ENCODE data around the gene PLAC8L1.
"Not testable (repeated sequence)": the region's sequence is repeated elsewhere in the genome, so short reads cannot be mapped to it uniquely, and the experiment has no call there.

Gene PLAC8L1, protein sequence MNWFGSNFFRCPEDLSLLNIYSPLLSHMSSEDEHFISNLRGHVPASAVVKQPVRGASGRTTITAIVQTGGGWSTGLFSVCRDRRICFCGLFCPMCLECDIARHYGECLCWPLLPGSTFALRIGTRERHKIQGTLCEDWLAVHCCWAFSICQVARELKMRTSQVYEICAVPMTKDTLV

DNA sequence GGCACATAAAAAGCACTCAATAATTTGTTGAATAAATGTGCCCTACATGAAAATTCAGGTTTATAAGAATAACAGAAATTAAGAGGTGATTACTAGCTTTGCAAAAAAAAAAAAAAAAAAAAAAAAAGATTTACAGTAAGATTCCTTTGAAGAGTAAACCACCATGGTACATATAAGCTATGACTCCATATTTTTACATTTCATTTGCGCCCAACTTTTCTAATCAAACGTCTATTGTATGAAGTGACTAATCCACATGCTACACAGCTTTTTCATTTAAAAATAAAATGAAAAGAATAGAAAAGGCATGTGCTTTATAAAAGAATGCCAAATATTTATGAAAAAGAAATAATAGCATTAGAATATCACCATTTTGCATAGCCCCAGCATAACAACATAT is at the start of gene PLAC8L1:
Gene PLAC8L1 (minus strand): TSS at position 101 of the 400 bp plus-strand sequence. CDS start 1,266 bp downstream, outside the sequence.
- no peak for DNase-seq (ENCODE audit: low read depth)

DNA sequence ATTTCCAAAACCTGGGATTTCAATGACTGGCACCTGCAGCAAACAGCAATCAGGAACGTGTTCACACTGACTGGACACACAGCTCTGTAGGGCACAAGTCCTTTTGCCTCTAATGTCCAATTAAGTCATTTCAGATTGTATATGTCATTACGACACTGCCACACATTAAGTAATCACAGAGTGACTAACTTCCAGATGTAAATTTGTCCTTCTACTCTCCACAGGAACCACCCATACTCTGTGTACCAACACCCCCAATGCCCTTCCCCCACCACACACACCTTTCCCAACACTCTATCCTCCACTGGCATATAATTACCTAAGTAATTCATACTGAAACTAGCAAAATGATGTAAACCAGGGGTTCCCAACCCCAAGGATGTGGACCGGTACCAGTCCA is 46.6 kb upstream of the PLAC8L1 start:
- DNase-seq (ENCODE audit: low read depth): no peak

DNA sequence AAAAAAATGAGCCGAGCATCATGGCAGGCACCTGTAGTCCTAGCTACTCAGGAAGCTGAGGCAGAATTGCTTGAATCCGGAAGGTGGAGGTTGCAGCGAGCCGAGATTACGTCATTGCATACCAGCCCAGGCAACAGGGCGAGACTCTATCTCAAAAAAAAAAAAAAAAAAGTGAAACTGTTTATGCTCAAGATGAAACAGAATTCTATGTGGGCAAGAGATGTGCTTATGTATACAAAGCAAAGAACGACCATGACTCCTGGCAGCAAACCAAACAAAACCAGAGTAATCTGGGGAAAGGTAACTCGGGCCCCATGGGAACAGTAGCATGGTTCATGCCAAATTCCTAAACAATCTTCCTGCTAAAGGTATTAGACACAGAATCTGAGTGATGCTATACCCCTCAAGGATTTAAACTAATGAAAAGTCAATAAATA is 32.6 kb upstream of the PLAC8L1 start:
- DNase-seq (ENCODE audit: low read depth): no peak

DNA sequence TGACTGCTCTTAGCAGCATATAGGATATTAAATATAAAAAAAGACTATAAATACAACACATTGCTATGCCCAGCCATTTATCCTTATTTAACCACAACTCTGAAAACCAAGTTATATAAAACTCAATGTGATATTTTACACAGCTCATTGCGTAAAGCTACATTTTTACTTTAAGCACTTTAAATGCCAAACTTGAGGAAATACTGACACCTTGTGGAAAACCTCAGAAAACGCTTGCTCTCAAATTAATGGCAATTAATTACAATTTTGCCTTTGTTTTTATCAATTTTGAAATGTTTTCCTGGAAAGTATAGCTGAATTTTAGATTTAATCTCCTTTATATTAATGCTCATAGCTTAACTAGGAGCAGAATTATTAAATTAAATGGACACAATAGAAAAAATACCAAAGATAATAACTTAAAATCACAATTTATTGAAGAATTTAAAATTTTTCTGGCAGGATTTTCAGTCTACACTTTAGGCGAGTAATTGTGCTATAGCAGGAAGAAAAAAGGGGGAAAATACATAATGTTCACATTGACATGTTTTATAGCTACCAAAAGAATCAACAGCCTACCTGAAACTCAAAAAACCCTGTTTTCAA is 25.2 kb upstream of the PLAC8L1 start:
- DNase-seq (ENCODE audit: low read depth): no peak

DNA sequence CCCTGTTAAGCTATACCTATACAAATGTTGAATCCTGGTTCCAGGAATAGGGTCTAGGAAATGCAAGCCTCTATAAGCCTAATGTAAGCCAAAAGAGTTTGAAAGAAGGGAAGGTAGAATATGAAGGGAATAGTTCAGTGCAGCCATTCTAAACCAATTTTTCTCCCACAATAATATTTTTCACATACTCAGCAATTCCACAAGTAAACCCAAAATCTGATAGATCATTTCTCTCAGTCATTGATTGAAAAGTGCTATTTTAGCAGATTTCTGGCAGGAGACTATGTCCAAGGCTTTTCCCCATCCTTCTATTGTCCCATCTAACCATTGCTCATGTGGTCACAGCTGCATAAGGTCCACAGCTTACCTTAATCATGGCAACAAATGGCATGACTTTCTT is 20.7 kb upstream of the PLAC8L1 start:
- no peak for DNase-seq (ENCODE audit: low read depth)

DNA sequence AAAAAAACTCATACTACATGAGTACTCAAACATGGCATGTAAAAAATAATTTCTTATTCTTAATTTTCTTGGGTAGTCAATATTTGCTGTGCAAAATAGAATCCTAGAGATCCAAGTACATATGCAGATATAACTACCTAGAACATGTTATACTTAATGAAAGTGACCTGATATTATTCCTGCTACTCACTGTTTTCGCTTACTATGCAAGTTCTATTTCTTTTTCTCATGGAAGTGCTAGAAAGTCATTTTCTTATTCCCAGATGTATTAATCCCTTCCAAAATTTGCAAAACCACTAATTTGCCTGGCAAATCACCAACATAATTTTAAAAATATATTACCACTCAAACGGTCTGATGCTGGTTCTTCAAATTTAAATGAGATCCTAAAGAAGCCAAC is 19.2 kb upstream of the PLAC8L1 start:
- no peak for DNase-seq (ENCODE audit: low read depth)

DNA sequence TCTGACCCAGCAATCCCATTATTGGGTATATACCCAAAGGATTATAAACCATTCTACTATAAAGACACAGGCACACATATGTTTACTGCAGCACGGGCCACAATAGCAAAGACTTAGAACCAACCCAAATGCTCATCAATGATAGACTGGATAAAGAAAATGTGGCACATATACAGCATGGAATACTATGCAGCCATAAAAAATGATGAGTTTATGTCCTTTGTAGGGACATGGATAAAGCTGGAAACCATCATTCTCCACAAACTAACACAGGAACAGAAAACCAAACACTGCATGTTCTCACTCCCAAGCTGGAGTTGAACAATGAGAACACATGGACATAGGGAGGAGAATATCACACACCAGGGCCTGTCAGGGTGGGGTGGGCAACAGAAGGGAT is 16.1 kb upstream of the PLAC8L1 start:
- DNase-seq (ENCODE audit: low read depth): not testable (repeated sequence)

DNA sequence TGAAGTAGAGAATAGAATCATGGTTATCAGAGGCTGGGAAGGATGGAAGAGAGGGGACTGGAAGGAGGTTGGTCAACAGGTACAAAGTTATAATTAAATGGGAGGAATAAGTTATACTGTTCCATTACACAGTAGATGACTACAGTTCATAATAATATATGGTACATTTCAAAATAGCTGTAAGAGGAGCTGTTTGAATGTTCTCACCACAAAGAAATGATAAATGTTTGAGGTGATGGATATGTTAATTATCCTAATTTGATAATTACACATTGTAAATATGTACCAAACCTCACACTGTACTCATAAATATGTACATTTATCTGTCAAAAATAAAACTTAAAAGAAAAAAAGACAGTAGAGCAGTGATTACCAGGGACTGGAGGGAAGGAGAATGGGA is 12.9 kb upstream of the PLAC8L1 start:
- DNase-seq (ENCODE audit: low read depth): no peak

DNA sequence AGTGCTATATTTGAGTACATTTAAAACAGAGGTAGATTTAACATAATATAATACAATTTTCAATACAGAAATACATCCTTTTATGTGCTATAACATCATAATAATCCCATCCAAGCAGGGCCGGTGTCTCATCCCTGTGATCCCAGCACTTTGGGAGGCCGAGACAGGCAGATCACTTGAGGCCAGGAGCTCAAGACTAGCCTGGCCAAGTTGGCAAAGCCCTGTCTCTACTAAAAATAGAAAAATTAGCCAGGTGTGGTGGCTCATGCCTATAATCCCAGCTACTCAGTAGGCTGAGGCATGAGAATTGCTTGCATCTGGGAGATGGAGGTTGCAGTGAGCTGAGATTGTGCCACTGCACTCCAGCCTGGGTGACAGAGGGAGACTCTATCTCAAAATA is 11.8 kb upstream of the PLAC8L1 start:
- DNase-seq (ENCODE audit: low read depth): not testable (repeated sequence)

DNA sequence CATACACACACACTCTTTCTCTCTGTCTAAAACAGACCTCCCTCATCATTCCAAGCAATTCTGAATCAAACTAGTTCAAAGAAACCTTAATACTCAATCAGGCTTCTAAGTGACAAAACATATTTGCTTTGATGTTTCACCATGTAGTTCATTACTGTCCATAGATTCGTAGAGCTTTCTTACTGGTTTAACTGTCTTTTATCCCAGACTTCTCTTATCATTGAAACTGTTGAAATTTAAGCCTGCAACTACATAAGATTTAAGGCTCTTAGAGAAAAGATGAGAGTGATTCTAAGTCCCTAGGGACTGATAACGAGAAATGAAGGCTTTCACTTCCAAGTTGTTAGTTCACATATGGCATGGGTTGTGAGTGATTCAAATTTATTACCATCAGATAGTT is 11.0 kb upstream of the PLAC8L1 start:
- no peak for DNase-seq (ENCODE audit: low read depth)

DNA sequence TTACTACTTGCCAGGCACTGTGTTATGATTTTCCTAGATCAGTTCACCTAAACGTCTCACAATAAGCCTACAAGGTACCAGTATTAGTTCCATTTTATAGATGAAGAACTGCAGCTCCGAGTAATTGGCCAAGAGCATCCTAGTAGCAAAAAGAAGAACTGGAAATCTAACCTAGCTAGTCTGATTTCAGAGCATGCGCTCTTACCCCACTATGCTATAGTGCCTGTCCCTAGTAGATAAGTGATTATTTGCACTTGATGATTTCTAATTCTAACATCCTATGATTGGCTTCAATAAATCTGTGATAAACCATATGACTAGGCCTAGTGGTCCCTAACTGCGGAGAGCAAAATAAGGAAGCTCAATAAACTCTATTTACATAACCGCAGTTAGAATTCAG is 7.1 kb upstream of the PLAC8L1 start:
- DNase-seq (ENCODE audit: low read depth): no peak

DNA sequence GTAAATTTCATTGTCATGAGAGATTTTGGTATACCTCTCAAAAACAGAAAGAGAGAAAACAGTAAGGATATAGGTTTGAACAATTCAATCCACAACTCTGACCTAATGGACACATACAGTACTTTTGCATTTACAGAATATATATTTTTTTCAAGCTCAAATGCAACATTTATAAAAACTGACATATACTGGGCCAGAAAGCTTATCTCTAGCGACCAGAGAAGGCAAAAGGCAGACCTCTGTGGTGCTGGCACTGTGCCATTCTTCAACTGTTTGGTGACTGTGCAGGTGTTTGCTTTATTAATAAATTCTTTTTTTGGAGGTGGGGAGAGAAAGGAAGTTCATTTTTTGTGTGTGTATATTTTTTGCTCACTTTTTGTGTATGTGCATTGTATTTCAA is 6.0 kb upstream of the PLAC8L1 start:
- DNase-seq (ENCODE audit: low read depth): no peak

DNA sequence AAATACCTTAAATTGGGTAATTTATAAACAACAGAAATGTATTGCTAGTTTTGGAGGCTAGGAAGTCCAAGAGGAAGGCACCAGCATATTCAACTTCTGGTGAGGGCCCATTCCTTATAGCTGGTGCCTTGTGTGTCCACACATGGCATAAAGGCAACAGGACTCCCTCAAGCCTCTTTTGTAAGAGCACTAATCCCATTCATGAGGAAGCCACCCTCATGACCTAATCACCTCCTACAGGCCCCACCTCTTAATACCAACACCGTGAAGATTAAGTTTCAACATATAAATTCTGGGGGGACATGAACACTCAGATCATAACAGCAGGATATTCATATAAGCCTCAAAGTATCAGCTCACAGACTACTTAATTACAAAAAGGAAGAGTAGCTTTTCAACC is 4.0 kb upstream of the PLAC8L1 start:
- no peak for DNase-seq (ENCODE audit: low read depth)

DNA sequence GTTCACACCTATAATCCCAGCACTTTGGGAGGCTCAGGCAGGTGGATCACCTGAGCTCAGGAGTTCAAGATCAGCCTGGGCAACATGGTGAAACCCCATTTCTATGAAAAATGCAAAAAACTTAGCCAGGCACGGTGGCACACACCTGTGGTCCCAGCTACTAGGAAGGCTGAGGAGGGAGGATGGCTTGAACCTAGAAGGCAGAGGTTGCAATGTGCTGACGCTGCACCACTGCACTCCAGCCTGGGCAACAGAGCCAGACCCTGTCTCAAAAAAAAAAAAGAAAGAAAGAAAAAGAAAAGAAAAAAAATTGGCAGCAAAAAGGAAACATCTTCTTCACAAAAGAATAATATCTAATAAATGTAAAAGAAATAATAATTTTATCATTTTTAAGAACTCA is 3.5 kb upstream of the PLAC8L1 start:
- not testable (repeated sequence) for DNase-seq (ENCODE audit: low read depth)

DNA sequence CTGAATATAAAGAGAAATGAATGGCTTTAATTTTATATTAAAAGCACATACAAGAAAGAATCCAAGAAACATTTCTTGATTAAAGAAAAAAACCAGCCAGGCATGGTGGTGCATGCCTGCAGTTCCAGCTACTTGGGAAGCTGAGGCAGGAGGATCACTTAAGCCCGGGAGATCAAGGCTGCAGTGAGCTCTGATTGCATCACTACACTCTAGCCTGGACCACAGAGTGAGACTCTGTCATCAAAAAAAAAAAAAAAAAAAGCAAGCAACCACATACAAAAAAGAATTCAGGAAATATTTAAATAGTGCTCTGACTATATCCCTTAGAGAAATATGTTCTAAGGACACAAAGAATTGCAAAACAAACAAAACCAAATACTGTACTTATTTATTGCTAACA is 2.5 kb upstream of the PLAC8L1 start:
- no peak for DNase-seq (ENCODE audit: low read depth)

DNA sequence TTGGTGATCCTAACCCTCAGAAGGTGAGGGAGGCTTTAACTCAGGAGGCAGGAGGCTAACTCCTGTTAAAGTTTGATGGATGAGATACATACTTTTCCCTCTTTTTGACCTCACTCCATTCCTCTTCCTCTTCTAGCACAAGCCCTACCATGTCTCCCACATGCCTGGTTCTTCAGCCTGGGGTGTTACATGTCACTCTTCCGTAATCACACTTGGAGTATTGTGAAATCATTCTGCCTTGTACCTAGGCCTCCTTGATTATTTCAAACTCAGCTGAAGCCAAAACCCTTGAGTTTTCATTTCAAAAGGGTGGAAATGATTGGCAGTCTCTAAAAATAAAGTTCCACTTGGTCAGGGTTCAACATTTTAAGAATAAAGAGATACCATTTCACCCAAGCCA is 1.8 kb downstream of the PLAC8L1 start:
- DNase-seq (ENCODE audit: low read depth): no peak

DNA sequence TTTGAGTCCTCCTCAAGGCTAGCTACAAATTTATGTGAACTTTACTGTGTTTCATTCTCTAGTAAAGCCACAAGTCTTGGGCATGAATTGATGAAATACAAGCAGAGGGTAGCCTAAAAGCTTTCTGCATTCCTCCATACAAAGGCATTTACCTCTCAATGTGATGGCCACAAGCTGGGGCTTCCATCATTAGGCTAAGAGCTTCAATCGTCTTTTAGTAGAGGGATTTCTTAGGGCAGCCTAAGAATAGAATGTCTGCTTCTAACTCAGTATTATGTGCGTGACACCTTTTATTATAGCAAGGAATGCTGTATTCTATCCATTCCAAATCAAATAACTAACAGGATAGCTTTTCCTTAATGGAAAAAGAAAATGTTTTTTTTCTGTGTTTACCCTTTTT is 3.7 kb downstream of the PLAC8L1 start:
- no peak for DNase-seq (ENCODE audit: low read depth)

DNA sequence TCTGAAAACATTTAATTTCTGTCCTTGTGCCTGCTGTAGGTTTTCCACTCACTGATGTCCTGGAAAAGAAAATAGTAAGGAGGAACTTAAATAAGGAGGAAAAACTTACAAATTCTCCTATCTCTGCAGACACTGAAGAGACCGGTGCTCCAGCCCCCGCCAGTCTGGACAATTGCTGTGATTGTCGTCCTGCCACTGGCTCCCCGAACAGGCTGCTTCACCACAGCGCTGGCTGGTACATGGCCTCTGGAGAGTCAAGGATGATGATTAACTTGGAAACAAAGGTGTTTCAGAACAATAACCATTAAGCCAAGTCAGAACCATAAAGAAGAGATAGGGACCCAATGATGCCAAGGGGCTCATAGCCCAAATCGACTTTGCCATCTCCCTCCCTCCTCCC is 7.3 kb downstream of the PLAC8L1 start:
- DNase-seq (ENCODE audit: low read depth): no peak

DNA sequence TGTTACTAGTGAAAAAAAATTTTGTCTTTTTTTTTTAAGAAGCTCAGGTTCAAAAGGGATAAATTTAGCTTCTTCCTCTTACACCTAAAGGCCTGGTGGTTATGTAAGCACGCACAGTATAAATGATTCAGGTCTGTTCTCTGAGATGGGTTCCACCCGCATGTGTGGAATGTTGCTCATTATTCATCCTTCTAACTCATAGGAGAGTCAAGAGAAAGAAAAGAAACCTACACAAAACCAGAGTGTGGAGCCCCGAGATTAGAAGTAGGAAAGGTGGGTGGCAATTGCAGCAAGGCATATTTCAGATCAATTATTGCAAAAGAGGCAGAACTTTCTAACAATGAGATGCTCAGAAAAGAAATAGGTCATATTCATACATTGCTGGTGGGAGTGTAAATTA is 13.5 kb downstream of the PLAC8L1 start:
- no peak for DNase-seq (ENCODE audit: low read depth)

DNA sequence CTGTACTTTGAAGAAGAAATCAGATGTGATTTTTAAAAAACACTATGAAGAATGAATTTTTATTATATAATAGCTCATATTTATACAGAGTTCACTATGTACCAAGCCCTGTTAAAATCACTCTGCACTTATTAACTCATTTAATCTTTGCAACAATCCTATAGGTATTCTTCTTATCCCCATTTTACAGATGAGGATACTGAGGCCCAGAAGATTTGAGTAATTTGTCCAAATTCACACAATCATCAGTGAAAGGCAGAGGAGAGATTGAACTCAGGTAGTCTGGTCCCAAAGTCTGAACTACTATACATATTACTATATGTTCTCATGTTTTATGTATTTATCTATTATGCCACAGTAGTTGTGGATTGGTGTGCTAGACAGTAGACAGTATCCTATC is 16.1 kb downstream of the PLAC8L1 start:
- DNase-seq (ENCODE audit: low read depth): no peak

DNA sequence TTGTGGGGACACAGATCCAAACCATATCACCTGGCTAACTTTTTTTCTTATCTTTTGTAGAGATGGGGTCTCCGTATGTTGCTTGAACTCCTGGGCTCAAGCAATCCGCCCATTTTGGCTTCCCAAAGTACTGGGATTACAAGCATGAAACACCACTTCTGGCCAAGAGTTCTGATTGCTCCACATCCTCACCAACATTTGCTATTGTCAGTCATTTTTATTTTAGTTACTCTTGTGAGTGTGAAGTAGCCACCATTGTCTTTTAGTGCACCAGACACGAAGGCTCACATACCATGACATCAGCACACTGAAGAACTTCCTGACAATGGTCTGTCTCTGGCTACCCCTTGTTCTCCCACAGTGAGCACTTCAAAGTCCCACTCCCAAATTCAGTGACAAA is 17.3 kb downstream of the PLAC8L1 start:
- DNase-seq (ENCODE audit: low read depth): no peak

DNA sequence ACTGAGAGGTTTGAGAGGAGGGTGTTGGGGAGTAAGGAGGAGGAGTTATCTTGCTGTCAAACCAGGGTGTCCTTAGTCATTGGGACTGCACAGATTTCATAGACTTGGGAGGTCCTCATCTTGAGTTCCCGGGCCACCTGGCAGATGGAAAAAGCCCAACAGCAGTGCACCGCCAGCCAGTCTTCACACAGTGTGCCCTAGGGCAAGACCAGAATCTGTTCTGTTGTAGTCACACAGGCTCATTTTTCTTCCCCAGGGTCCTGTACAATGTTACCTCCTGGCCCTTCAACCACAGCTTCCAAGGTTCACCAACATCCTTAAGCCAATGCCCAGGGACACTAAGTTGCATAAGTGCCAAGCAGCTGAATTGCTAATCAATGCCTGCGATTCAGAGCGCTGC is 21.0 kb downstream of the PLAC8L1 start:
- no peak for DNase-seq (ENCODE audit: low read depth)

DNA sequence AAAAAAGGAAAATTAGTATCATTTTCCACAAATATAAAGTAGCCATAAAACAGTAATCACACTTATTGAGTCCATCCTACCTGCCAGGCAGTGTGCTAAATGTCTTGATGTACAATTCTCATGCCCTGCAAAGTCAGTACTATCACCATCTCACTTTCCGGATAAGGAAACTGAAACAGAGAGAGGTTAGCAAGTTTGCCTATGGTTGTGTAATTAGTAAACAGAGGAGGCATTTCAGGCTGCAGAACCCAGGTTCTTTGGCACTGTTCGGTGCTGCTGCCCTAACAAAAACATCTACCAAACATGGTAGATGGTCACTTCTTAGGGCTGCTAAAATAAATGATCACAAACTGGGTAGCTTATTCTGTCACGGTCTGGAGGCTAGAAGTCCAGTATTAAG is 22.6 kb downstream of the PLAC8L1 start:
- DNase-seq (ENCODE audit: low read depth): no peak

DNA sequence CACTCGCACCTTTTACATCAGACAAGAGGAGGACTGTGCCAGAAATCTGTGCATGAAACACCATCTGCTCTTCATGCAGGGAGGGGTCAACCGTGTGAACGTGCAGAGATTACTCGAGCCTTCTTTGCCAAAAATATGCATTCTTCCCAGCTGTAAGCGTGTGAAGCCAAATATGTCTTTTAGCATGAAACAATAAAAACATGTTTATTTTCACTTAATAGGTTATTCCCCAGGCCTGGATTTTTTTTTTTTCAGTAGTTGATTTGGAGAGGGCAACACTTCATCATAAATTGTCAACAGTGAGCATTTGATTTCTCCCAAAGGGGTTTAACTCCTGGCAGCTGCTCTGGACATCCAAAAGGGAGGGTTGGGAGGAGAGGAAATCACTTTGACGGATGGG is 23.8 kb downstream of the PLAC8L1 start:
- no peak for DNase-seq (ENCODE audit: low read depth)

Measured in stimulated activated CD8-positive, alpha-beta memory T cell treated with anti-CD3 and anti-CD28 coated beads, Interleukin-4, amount 100 ng/mL, for 24 hours (primary cell).